Measurements from ENCODE around the gene AKAP13.

DNA sequence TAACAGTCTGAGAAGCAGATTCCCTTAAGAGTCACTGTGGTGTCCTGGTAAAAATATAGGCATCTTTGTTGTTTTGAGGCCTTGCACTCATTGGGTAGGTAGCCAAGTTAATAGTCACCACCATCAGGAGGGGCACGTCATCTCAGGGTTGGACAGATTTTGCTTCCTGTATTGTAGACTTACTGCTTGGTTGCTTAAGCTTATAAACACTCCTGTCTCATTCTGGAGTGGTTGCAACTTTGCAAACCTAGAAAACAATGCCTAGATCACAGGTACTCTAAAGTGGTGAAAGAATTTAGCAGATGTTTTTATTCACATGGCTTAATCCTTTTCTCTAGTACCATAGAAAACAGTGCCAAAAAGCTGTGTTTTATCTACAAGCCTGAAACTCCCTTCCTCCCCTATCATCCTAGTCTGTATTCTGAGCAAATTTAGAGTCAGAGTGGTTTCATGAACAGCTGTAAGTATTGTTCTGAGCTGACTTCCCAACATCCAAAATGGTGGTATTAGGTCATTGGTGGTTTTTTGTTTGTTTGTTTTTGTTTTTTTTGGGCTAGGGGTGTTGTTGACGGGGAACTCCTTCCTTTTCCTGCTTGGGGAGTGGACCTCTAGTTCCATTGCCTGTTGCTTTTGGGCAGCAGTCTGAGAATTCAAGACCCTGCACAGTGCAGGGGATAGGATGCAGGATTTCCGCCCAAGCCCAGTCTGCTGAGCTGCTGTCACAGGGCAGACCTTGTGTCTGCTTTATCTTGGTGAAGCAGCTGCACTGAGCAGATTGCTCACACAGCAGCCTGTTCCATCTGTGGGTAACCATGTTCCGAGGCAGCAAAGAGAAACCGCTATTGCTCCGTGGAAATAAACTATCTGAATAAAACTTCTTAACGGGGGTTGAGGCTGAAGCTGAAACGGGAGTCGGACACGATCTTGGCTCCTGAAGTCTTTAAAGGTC is 202.0 kb downstream of the AKAP13 start:
- TF ChIP-seq, protein P1, sequence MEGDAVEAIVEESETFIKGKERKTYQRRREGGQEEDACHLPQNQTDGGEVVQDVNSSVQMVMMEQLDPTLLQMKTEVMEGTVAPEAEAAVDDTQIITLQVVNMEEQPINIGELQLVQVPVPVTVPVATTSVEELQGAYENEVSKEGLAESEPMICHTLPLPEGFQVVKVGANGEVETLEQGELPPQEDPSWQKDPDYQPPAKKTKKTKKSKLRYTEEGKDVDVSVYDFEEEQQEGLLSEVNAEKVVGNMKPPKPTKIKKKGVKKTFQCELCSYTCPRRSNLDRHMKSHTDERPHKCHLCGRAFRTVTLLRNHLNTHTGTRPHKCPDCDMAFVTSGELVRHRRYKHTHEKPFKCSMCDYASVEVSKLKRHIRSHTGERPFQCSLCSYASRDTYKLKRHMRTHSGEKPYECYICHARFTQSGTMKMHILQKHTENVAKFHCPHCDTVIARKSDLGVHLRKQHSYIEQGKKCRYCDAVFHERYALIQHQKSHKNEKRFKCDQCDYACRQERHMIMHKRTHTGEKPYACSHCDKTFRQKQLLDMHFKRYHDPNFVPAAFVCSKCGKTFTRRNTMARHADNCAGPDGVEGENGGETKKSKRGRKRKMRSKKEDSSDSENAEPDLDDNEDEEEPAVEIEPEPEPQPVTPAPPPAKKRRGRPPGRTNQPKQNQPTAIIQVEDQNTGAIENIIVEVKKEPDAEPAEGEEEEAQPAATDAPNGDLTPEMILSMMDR (IDR thresholded peaks at IDR 0.05): no peak
- no peak for TF ChIP-seq POLR2A (IDR thresholded peaks at IDR 0.05)

Data from uterus (tissue), 2 donors.